ENCODE measurements around the gene THOC6. TPM values are rescaled to one million over a fixed set of nuclear protein-coding genes. Genes with fewer than 3 reads are reported as not detected.
A peak's percentile ranks its signal among the peaks of the same experiment; 100 is the strongest.

THOC6 gene
- total and polyA plus RNA-seq, 2 donors (not counting 1 experiment from before 2014, with no cell fraction given): 28.5 to 52.2 TPM

- Histone ChIP-seq H3K27me3 (replicated peaks in 1 of 4; ENCODE audit: control extremely low read depth in 1 of 4, control insufficient read depth in 3 of 4, insufficient read depth in 4 of 4, low read length in 3 of 4) (peaks cover 0 to 68% (median 34%) of the 10 kb centered on the region in 4 experiments), H3K9me3 (ENCODE audit: control extremely low read depth in 1 of 3, control insufficient read depth in 2 of 3, insufficient read depth in 1 of 3, low read length in 2 of 3) (peaks cover 0 to 23% (median 0%) of the 10 kb centered on the region in 3 donors), H3K4me2 (replicated peaks; ENCODE audit: low read depth, low read length, poor library complexity, severe bottlenecking) (peak overlapping the region; percentile 100), H3K27ac (ENCODE audit: low read length in 2 of 2) (no peak overlapping the region), H2AFZ (ENCODE audit: insufficient read depth, low read depth, low read length, poor library complexity, severe bottlenecking) (peak overlapping the region; percentile 51), H3K4me1 (ENCODE audit: control insufficient read depth in 2 of 2, insufficient read depth in 2 of 2, low read length in 2 of 2) (peaks cover 21% of the 10 kb centered on the region in 2 donors), H3K4me3 (ENCODE audit: control extremely low read depth in 1 of 5, extremely low read depth in 1 of 5, insufficient read depth in 1 of 5, low read depth in 2 of 5, low read length in 4 of 5) (peak overlapping the region in 3 of 5 experiments; percentile 53 to 72 (median 58)), H3K9ac (ENCODE audit: low read length) (peak overlapping the region; percentile 67), H3K36me3 (replicated peaks in 1 of 2; ENCODE audit: control extremely low read depth in 1 of 2, control insufficient read depth in 1 of 2, extremely low read depth in 1 of 2, insufficient read depth in 2 of 2, low read length in 1 of 2) (no peaks in the 10 kb centered on the region), H3K79me2 (ENCODE audit: control insufficient read depth, insufficient read depth, low read length) (no peaks in the 10 kb centered on the region), H4K20me1 (ENCODE audit: control insufficient read depth, insufficient read depth, low read length, poor library complexity, severe bottlenecking) (no peaks in the 10 kb centered on the region)
- H3K27ac Mint-ChIP-seq: no peak overlapping the region
- 4% methylated on average over 50 of the region's 54 CpGs for WGBS (ENCODE audit: insufficient coverage)
- peaks cover 30% of the 10 kb centered on the region for H3K27me3 Mint-ChIP-seq
- TF ChIP-seq EZH2 (IDR thresholded peaks at IDR 0.05; ENCODE audit: borderline replicate concordance, insufficient read depth, low read depth, low read length, poor library complexity, severe bottlenecking) (peak; percentile 57), CTCF (IDR thresholded peaks at IDR 0.05) (no peak)
- H3K4me3 Mint-ChIP-seq: peak overlapping the region; percentile 71
- intact Hi-C loops (cut with micrococcal nuclease): loop anchor here (5.0 kb wide), 1 partner anchor 125 kb away; no protein-coding TSS in a partner anchor
- ChIA-PET POLR2A (no interaction called here), CTCF (interaction anchor here (0.8 to 1.8 kb wide), 4 partner anchors 12 to 55 kb away, joined by 3 to 10 read pairs (median 8); no protein-coding TSS in a partner anchor)
- DNase-seq: peak; percentile 32
- no peak for ATAC-seq (ENCODE audit: low read depth)
- H3K9me3 Mint-ChIP-seq (ENCODE audit: insufficient read depth): no peaks in the 10 kb centered on the region
- peaks cover 11% of the 10 kb centered on the region for H3K4me1 Mint-ChIP-seq
Observed at GRCh38 chr16:3046641-3047386, 23.0 kb downstream of the THOC6 start.

- WGBS (ENCODE audit: insufficient coverage): 15% methylated on average over 13 of the region's 13 CpGs
- Histone ChIP-seq H2AFZ (ENCODE audit: insufficient read depth, low read depth, low read length, poor library complexity, severe bottlenecking) (no peak overlapping the region), H3K9ac (ENCODE audit: low read length) (no peak overlapping the region)
Observed at GRCh38 chr16:3047387-3047720, 23.5 kb downstream of the THOC6 start.

More at GRCh38 chr16:3047387-3047720, 23.5 kb downstream of the THOC6 start:
- POLR2A ChIA-PET: interaction anchor here (0.7 kb wide), 1 partner anchor 73 kb away, joined by 6 read pairs; no protein-coding TSS in a partner anchor
- Mint-ChIP-seq H3K4me3 (peak overlapping the region; percentile 71), H3K27ac (no peak overlapping the region), H3K27me3 (peaks cover 30% of the 10 kb centered on the region), H3K4me1 (peaks cover 14% of the 10 kb centered on the region), H3K9me3 (ENCODE audit: insufficient read depth) (no peaks in the 10 kb centered on the region)
- CTCF ChIA-PET: interaction anchor here (0.8 to 1.9 kb wide), 5 partner anchors 11 to 82 kb away, joined by 3 to 10 read pairs (median 6); no protein-coding TSS in a partner anchor
- Histone ChIP-seq H3K4me3 (ENCODE audit: control extremely low read depth in 1 of 5, extremely low read depth in 1 of 5, insufficient read depth in 1 of 5, low read depth in 2 of 5, low read length in 4 of 5) (no peak overlapping the region), H3K4me2 (replicated peaks; ENCODE audit: low read depth, low read length, poor library complexity, severe bottlenecking) (peak overlapping the region; percentile 100), H3K27ac (ENCODE audit: low read length in 2 of 2) (no peak overlapping the region), H3K79me2 (ENCODE audit: control insufficient read depth, insufficient read depth, low read length) (no peaks in the 10 kb centered on the region), H3K27me3 (replicated peaks in 1 of 4; ENCODE audit: control extremely low read depth in 1 of 4, control insufficient read depth in 3 of 4, insufficient read depth in 4 of 4, low read length in 3 of 4) (peaks cover 0 to 68% (median 34%) of the 10 kb centered on the region in 4 experiments), H3K9me3 (ENCODE audit: control extremely low read depth in 1 of 3, control insufficient read depth in 2 of 3, insufficient read depth in 1 of 3, low read length in 2 of 3) (peaks cover 0 to 23% (median 0%) of the 10 kb centered on the region in 3 donors), H4K20me1 (ENCODE audit: control insufficient read depth, insufficient read depth, low read length, poor library complexity, severe bottlenecking) (no peaks in the 10 kb centered on the region), H3K36me3 (replicated peaks in 1 of 2; ENCODE audit: control extremely low read depth in 1 of 2, control insufficient read depth in 1 of 2, extremely low read depth in 1 of 2, insufficient read depth in 2 of 2, low read length in 1 of 2) (no peaks in the 10 kb centered on the region), H3K4me1 (ENCODE audit: control insufficient read depth in 2 of 2, insufficient read depth in 2 of 2, low read length in 2 of 2) (peaks cover 21% of the 10 kb centered on the region in 2 donors)
- DNase-seq (no peak), ATAC-seq (ENCODE audit: low read depth) (no peak)
- no peak for TF ChIP-seq CTCF (IDR thresholded peaks at IDR 0.05)
- no peak for TF ChIP-seq EZH2 (IDR thresholded peaks at IDR 0.05; ENCODE audit: borderline replicate concordance, insufficient read depth, low read depth, low read length, poor library complexity, severe bottlenecking)
- intact Hi-C loops (cut with micrococcal nuclease): loop anchor here (5.0 kb wide), 1 partner anchor 125 kb away; no protein-coding TSS in a partner anchor

All from B cell (primary cell).